GM12874 (cell line): ENCODE data around the gene WHAMM.

Experiments
- TF ChIP-seq, protein P1 (sequence below): IDR thresholded peaks from 2 replicates; pipeline ENCODE4 v1.5.1; 2011; ENCODE audit warnings: low read depth, mild to moderate bottlenecking, control low read depth, low read length, moderate library complexity; ENCODE audit not compliant: insufficient read depth

Gene WHAMM

GRCh38 chr15:82877825-82878224 lies 68.4 kb downstream of the WHAMM start:
- TF ChIP-seq, protein P1, sequence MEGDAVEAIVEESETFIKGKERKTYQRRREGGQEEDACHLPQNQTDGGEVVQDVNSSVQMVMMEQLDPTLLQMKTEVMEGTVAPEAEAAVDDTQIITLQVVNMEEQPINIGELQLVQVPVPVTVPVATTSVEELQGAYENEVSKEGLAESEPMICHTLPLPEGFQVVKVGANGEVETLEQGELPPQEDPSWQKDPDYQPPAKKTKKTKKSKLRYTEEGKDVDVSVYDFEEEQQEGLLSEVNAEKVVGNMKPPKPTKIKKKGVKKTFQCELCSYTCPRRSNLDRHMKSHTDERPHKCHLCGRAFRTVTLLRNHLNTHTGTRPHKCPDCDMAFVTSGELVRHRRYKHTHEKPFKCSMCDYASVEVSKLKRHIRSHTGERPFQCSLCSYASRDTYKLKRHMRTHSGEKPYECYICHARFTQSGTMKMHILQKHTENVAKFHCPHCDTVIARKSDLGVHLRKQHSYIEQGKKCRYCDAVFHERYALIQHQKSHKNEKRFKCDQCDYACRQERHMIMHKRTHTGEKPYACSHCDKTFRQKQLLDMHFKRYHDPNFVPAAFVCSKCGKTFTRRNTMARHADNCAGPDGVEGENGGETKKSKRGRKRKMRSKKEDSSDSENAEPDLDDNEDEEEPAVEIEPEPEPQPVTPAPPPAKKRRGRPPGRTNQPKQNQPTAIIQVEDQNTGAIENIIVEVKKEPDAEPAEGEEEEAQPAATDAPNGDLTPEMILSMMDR, result no peak

GRCh38 chr15:82878325-82878724 lies 68.9 kb downstream of the WHAMM start:
- TF ChIP-seq, protein P1, result no peak

DNA sequence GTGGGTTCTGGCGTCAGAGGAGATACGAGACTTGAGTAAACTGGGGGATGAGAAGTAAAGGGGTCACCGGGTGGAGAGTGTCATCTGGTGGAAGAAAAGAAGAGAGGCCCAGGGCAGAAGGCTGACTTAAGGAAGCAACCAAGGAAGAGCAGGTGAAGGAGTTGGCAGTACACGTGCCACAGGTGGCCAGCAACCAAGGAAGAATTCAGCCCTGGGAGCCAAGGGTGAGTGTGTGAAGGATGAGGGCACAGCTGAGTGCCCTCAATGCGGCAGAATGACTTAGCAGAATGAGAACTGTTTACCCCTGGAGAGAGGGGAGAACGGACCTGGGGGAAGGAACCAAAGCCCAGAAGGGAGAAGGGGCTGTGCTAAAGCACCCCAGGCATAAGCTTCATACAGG lies 71.3 kb downstream of the WHAMM start:
- TF ChIP-seq, protein P1, result no peak

GRCh38 chr15:82881747-82882146 lies 72.3 kb downstream of the WHAMM start:
- TF ChIP-seq, protein P1, result no peak

- TF ChIP-seq, protein P1, result no peak
These were observed 73.0 kb downstream of the WHAMM start for GRCh38 chr15:82882273-82882928.
